Measurements from ENCODE around the gene SH3PXD2B. TPM values are rescaled to one million over a fixed set of nuclear protein-coding genes. Genes with fewer than 3 reads are reported as not detected.
A peak's percentile ranks its signal among the peaks of the same experiment; 100 is the strongest.

SH3PXD2B gene
- total RNA-seq, 4 donors from 2014 or later = 13.5 to 43.5 (median 28.1) TPM

GRCh38 chr5:172415362-172416275 lies 38.7 kb downstream of the SH3PXD2B start:
- WGBS, 2 donors = 88 to 93% methylated on average over 13 of the region's 13 CpGs
- intact Hi-C loops (cut with DNase I; ENCODE audit: low total_unique reads) = no loop called here
- TF ChIP-seq POLR2A (IDR thresholded peaks at IDR 0.05) (no peak), CTCF (IDR thresholded peaks at IDR 0.05) (no peak)
- H3K4me3 ChIP-seq (ENCODE audit: low read depth, poor library complexity, severe bottlenecking) = no peak overlapping the region
- no peak for DNase-seq (ENCODE audit: low spot score in 2 of 2)

- TF ChIP-seq CTCF (IDR thresholded peaks at IDR 0.05) (no peak), POLR2A (IDR thresholded peaks at IDR 0.05) (no peak)
- no peak overlapping the region for H3K4me3 ChIP-seq (ENCODE audit: low read depth, poor library complexity, severe bottlenecking)
- intact Hi-C loops (cut with DNase I; ENCODE audit: low total_unique reads) = no loop called here
- 21 to 26% methylated on average over 13 of the region's 13 CpGs for WGBS, 2 donors
- DNase-seq (ENCODE audit: low spot score in 2 of 2) = no peak
Measured at GRCh38 chr5:172414531-172415361, 39.6 kb downstream of the SH3PXD2B start.

GRCh38 chr5:172413601-172414171 lies 40.6 kb downstream of the SH3PXD2B start:
- 51 to 52% methylated on average over 4 of the region's 4 CpGs for WGBS, 2 donors
- no peak overlapping the region for H3K4me3 ChIP-seq (ENCODE audit: low read depth, poor library complexity, severe bottlenecking)
- no peak for DNase-seq (ENCODE audit: low spot score in 2 of 2)
- no peak for TF ChIP-seq CTCF (IDR thresholded peaks at IDR 0.05)
- TF ChIP-seq POLR2A (IDR thresholded peaks at IDR 0.05) = no peak
- intact Hi-C loops (cut with DNase I; ENCODE audit: low total_unique reads) = no loop called here

GRCh38 chr5:172412724-172413286 lies 41.5 kb downstream of the SH3PXD2B start:
- WGBS, 2 donors = 35 to 40% methylated on average over 13 of the region's 13 CpGs
- H3K4me3 ChIP-seq (ENCODE audit: low read depth, poor library complexity, severe bottlenecking) = no peak overlapping the region
- TF ChIP-seq CTCF (IDR thresholded peaks at IDR 0.05) (no peak), POLR2A (IDR thresholded peaks at IDR 0.05) (no peak)
- DNase-seq (ENCODE audit: low spot score in 2 of 2) = peak; percentile 93 to 98
- intact Hi-C loops (cut with DNase I; ENCODE audit: low total_unique reads) = no loop called here

GRCh38 chr5:172411484-172412072 lies 42.7 kb downstream of the SH3PXD2B start:
- intact Hi-C loops (cut with DNase I; ENCODE audit: low total_unique reads) = no loop called here
- WGBS, 2 donors = 55 to 60% methylated on average over 7 of the region's 7 CpGs
- no peak for DNase-seq (ENCODE audit: low spot score in 2 of 2)

More at GRCh38 chr5:172411484-172412072, 42.7 kb downstream of the SH3PXD2B start:
- H3K4me3 ChIP-seq (ENCODE audit: low read depth, poor library complexity, severe bottlenecking) = no peak overlapping the region
- no peak for TF ChIP-seq POLR2A (IDR thresholded peaks at IDR 0.05)
- TF ChIP-seq CTCF (IDR thresholded peaks at IDR 0.05) = no peak

Data from lower leg skin (tissue), 4 donors.